HL-60 (cell line): ENCODE results near the gene MSX1.

Source experiments
- DNase-seq, 2 experiments: peaks; one replicate each; pipeline ENCODE4 v3.0.0-alpha.2; 2010 to 2020; ENCODE audit warnings: low read depth in 1 of 2, low spot score in 1 of 2
- H3K27ac ChIP-seq: fragments of 250-450 bp; sonication (Bioruptor Pico); replicated peaks from 2 replicates; pipeline ENCODE4 v1.5.1; 2020; ENCODE audit warnings: mild to moderate bottlenecking, moderate library complexity
- H3K27me3 ChIP-seq: fragments of 250-450 bp; sonication (Bioruptor Pico); 2 replicates; pipeline ENCODE4 v1.5.1; 2021; ENCODE audit warnings: mild to moderate bottlenecking, moderate library complexity; ENCODE audit not compliant: insufficient read depth, poor library complexity, severe bottlenecking
- H3K4me3 ChIP-seq: replicated peaks from 2 replicates; pipeline ENCODE4 v1.5.1; 2011; ENCODE audit warnings: mild to moderate bottlenecking, control low read depth, low read length; ENCODE audit not compliant: insufficient read depth
- GABPA ChIP-seq: IDR thresholded peaks from 2 replicates; pipeline ENCODE4 v1.6.1; 2012; ENCODE audit warnings: low read depth
- POLR2AphosphoS5 ChIP-seq: IDR thresholded peaks from 2 replicates; pipeline ENCODE4 v1.6.1; 2012; ENCODE audit warnings: low read depth
- REST ChIP-seq: IDR thresholded peaks from 2 replicates; pipeline ENCODE4 v1.6.1; 2012; ENCODE audit warnings: low read depth; ENCODE audit not compliant: insufficient replicate concordance
- SPI1 ChIP-seq: IDR thresholded peaks from 2 replicates; pipeline ENCODE4 v1.6.1; 2012; ENCODE audit warnings: low read depth, mild to moderate bottlenecking, borderline replicate concordance
- TF ChIP-seq, protein P1 (sequence below): IDR thresholded peaks from one replicate; pipeline ENCODE4 v1.5.1; 2011; ENCODE audit warnings: low read length, control low read depth, inconsistent platforms; ENCODE audit not compliant: insufficient read depth

Gene MSX1

DNA sequence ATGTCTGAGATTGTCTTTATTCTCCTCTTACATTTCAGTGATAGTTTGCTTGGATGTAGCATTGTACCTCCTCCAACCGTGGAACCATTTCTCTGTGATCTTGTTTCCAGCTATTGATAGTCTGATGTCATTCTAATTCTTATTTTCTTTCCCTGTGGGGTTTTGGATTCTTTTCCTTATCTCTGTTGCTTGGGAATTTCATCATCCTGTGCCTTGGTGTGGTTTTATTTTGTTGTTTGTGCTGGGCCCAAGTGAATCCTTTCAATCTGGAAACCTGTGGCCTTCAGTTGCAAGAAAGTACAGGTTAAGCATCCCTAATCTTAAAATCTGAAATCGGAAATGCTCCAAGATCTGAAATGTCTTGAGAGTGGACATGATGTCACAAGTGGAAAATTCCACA, 22.0 kb downstream of the MSX1 start:
- no peak overlapping the region for H3K4me3 ChIP-seq

DNA sequence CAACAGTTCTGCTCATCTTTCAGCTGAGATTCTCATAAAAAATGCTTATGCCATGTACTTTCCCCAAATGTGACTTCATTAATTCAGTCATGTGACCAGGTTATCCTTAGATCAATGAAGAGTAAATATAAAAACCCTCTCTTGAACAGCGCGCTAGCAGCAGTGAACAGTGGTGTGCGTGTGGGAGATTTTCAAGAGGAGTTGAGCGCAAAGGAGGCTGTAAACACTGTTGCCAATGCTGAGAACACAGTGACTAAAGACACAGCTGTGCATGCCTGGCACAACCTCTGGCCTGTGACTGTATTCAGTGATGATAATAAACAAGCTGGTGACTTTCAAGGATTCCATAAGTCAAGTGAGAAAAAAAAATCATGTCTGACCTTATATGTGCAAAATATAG, 25.1 kb downstream of the MSX1 start:
- no peak for TF ChIP-seq GABPA
- no peak for TF ChIP-seq REST
- TF ChIP-seq, protein P1, sequence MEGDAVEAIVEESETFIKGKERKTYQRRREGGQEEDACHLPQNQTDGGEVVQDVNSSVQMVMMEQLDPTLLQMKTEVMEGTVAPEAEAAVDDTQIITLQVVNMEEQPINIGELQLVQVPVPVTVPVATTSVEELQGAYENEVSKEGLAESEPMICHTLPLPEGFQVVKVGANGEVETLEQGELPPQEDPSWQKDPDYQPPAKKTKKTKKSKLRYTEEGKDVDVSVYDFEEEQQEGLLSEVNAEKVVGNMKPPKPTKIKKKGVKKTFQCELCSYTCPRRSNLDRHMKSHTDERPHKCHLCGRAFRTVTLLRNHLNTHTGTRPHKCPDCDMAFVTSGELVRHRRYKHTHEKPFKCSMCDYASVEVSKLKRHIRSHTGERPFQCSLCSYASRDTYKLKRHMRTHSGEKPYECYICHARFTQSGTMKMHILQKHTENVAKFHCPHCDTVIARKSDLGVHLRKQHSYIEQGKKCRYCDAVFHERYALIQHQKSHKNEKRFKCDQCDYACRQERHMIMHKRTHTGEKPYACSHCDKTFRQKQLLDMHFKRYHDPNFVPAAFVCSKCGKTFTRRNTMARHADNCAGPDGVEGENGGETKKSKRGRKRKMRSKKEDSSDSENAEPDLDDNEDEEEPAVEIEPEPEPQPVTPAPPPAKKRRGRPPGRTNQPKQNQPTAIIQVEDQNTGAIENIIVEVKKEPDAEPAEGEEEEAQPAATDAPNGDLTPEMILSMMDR, result no peak
- no peak for TF ChIP-seq POLR2AphosphoS5
- no peak for TF ChIP-seq SPI1
- no peak for DNase-seq
- Histone ChIP-seq H3K4me3 (no peak overlapping the region), H3K27me3 (peaks cover 6% of the 10 kb centered on the region), H3K27ac (no peak overlapping the region)

More for the DNA sequence above, 22.0 kb downstream of the MSX1 start:
- H3K27me3 ChIP-seq, result no peaks in the 10 kb centered on the region
- TF ChIP-seq REST, result no peak
- DNase-seq, result no peak
- H3K27ac ChIP-seq, result no peak overlapping the region

DNA sequence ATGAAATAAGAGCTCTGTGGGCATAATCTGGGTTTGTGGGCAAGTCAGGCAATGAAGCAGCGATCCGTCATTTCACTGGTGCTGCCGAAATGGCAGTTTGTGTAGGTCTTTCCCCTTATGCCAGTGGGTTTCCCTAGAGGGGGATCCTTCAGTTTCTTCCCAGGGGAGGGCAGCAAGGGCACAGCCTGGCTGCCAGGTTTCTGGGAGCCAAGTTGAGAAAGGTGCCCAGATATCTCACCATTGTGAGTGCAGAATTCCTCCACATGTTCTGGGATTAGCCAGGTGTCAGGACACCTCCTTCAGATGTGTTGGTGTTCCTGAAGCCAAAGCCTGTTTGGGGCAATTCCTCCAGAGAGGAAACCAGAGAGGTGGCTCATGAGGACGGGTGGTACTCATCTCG, 28.0 kb downstream of the MSX1 start:
- DNase-seq, result no peak
- TF ChIP-seq, protein P1, result no peak
- no peak for TF ChIP-seq GABPA
- TF ChIP-seq REST, result no peak
- TF ChIP-seq SPI1, result no peak
- TF ChIP-seq POLR2AphosphoS5, result no peak
- H3K4me3 ChIP-seq, result no peak overlapping the region
- no peak overlapping the region for H3K27ac ChIP-seq
- H3K27me3 ChIP-seq, result peaks cover 6% of the 10 kb centered on the region

- TF ChIP-seq REST (no peak), SPI1 (no peak), GABPA (no peak), POLR2AphosphoS5 (no peak)
- TF ChIP-seq, protein P1, result no peak
- peaks cover 6% of the 10 kb centered on the region for H3K27me3 ChIP-seq
- no peak overlapping the region for H3K27ac ChIP-seq
- no peak overlapping the region for H3K4me3 ChIP-seq
- DNase-seq, result no peak
Measured at GRCh38 chr4:4888695-4889094, 29.2 kb downstream of the MSX1 start.
